ENCODE results near the gene INIP. TPM values are rescaled to one million over a fixed set of nuclear protein-coding genes. Genes with fewer than 3 reads are reported as not detected.
A peak's percentile ranks its signal among the peaks of the same experiment; 100 is the strongest.

The INIP gene
- total RNA-seq, 1 experiment from 2014 or later, result 26.6 TPM

DNA sequence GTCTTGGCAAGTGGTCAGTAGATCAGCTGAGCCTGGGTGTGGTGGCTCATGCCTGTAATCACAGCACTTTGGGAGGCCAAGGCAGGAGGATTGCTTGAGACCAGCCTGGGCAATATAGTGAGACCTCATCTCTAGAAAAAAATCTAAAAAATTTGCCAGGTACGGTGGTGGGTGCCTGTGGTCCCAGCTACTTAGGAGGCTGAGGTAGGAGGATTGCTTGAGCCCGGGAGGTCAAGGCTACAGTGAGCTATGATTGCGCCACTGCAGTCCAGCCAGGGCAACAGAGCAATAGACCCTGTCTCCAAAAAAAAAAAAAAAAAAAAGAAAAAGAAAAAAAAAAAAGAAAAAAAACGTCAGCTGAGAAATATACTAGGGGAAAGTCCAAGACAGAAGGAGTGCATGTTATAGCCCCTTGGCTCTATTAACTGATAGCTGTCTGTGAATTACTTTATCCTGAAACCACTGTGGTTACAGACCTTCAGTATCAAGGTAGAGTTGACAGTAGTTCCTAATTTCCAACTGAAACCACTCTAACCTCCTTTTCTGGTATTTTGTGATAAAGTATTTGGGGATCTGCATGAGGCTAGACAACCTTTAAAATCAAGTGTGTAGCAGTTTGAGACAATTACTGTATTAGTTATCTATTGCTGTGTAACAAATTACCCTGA, 2.3 kb upstream of the INIP start:
- ChIA-PET POLR2A (ENCODE audit: low non-redundant PET) (no interaction called here), CTCF (interaction anchor here (0.6 kb wide), 1 partner anchor 9 kb away, joined by 5 read pairs; no protein-coding TSS in a partner anchor)
- Histone ChIP-seq H3K9me3 (ENCODE audit: low read depth, low read length, poor library complexity, severe bottlenecking) (no peaks in the 10 kb centered on the region), H3K4me1 (ENCODE audit: insufficient read depth, low read length, poor library complexity, severe bottlenecking) (peaks cover 14% of the 10 kb centered on the region), H3K27me3 (replicated peaks; ENCODE audit: insufficient read depth, low read depth, low read length, poor library complexity) (no peaks in the 10 kb centered on the region), H3K27ac (ENCODE audit: low read depth, low read length, poor library complexity, severe bottlenecking) (no peak overlapping the region), H3K36me3 (ENCODE audit: insufficient read depth, low read length, poor library complexity, severe bottlenecking) (no peaks in the 10 kb centered on the region), H3K4me3 (ENCODE audit: low read depth, low read length, poor library complexity, severe bottlenecking) (no peak overlapping the region)
- no peak for TF ChIP-seq EZH2 (IDR thresholded peaks at IDR 0.05; ENCODE audit: borderline replicate concordance, low read depth, low read length, poor library complexity, severe bottlenecking)
- TF ChIP-seq, protein P1, sequence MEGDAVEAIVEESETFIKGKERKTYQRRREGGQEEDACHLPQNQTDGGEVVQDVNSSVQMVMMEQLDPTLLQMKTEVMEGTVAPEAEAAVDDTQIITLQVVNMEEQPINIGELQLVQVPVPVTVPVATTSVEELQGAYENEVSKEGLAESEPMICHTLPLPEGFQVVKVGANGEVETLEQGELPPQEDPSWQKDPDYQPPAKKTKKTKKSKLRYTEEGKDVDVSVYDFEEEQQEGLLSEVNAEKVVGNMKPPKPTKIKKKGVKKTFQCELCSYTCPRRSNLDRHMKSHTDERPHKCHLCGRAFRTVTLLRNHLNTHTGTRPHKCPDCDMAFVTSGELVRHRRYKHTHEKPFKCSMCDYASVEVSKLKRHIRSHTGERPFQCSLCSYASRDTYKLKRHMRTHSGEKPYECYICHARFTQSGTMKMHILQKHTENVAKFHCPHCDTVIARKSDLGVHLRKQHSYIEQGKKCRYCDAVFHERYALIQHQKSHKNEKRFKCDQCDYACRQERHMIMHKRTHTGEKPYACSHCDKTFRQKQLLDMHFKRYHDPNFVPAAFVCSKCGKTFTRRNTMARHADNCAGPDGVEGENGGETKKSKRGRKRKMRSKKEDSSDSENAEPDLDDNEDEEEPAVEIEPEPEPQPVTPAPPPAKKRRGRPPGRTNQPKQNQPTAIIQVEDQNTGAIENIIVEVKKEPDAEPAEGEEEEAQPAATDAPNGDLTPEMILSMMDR (conservative IDR thresholded peaks at IDR 0.05; ENCODE audit: low read depth, low read length), result no peak
- no peak for DNase-seq (ENCODE audit: low spot score)
- intact Hi-C loops (cut with micrococcal nuclease; ENCODE audit: unreplicated experiment), result no loop called here
- BruUV-seq (replicated peaks), result no TSS peak

DNA sequence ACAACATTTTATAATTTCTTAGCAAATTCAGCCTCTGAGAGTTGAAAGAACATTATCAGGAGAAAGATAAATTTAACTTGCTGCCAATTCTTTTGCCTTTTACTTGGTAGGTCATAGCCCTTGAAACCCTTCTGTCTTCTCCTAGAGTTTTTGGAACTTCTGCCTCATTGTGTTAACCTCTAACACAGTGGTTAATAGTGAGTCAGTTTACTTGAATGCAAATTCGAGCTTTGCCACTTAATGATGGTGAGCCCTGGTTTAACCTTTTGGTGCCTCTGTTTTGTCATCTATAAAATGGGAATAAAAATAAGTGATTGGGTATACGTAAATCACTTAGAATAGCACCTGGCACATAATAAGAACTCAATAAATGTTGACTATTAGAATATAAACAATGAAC, 1.8 kb upstream of the INIP start:
- ChIA-PET CTCF (interaction anchor here (0.6 kb wide), 1 partner anchor 8 kb away, joined by 5 read pairs; no protein-coding TSS in a partner anchor), POLR2A (ENCODE audit: low non-redundant PET) (no interaction called here)
- H3K4me3 ChIP-seq (ENCODE audit: low read depth, low read length, poor library complexity, severe bottlenecking), result no peak overlapping the region
- no peaks in the 10 kb centered on the region for H3K27me3 ChIP-seq (replicated peaks; ENCODE audit: insufficient read depth, low read depth, low read length, poor library complexity)
- peak overlapping the region; percentile 24 for H3K27ac ChIP-seq (ENCODE audit: low read depth, low read length, poor library complexity, severe bottlenecking)
- H3K4me1 ChIP-seq (ENCODE audit: insufficient read depth, low read length, poor library complexity, severe bottlenecking), result peaks cover 14% of the 10 kb centered on the region
- H3K9me3 ChIP-seq (ENCODE audit: low read depth, low read length, poor library complexity, severe bottlenecking), result no peaks in the 10 kb centered on the region
- no peak for DNase-seq (ENCODE audit: low spot score)
- BruUV-seq (replicated peaks), result no TSS peak
- intact Hi-C loops (cut with micrococcal nuclease; ENCODE audit: unreplicated experiment), result loop anchor here (10.0 kb wide), 1 partner anchor 345 kb away; no protein-coding TSS in a partner anchor
- TF ChIP-seq, protein P1 (conservative IDR thresholded peaks at IDR 0.05; ENCODE audit: low read depth, low read length), result no peak
- TF ChIP-seq EZH2 (IDR thresholded peaks at IDR 0.05; ENCODE audit: borderline replicate concordance, low read depth, low read length, poor library complexity, severe bottlenecking), result no peak
- no peaks in the 10 kb centered on the region for H3K36me3 ChIP-seq (ENCODE audit: insufficient read depth, low read length, poor library complexity, severe bottlenecking)

DNA sequence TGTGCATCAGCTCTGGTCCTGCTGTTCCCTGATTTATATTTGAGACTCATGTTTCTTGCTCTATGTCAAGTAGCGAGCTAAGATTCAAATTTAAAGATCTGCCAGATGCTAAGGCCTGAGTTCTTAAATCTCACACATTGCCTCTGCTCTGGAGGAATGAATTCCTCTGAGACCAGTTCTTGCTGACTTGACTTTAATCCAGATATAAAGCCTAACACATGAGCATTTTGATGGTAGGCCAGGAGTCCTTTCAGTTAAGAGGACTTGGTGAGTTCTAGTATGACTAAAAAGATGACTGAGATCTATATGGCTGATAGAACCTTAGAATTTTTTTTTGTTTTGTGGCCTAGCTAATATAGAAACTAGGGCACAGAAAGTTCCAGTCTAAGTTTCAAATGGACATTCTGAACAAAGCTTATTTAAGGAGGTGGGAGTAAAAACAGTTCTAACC, 1.3 kb upstream of the INIP start:
- Histone ChIP-seq H3K9me3 (ENCODE audit: low read depth, low read length, poor library complexity, severe bottlenecking) (no peaks in the 10 kb centered on the region), H3K36me3 (ENCODE audit: insufficient read depth, low read length, poor library complexity, severe bottlenecking) (no peaks in the 10 kb centered on the region), H3K27me3 (replicated peaks; ENCODE audit: insufficient read depth, low read depth, low read length, poor library complexity) (no peaks in the 10 kb centered on the region), H3K4me3 (ENCODE audit: low read depth, low read length, poor library complexity, severe bottlenecking) (no peak overlapping the region), H3K27ac (ENCODE audit: low read depth, low read length, poor library complexity, severe bottlenecking) (peak overlapping the region; percentile 24), H3K4me1 (ENCODE audit: insufficient read depth, low read length, poor library complexity, severe bottlenecking) (peaks cover 14% of the 10 kb centered on the region)
- TF ChIP-seq EZH2 (IDR thresholded peaks at IDR 0.05; ENCODE audit: borderline replicate concordance, low read depth, low read length, poor library complexity, severe bottlenecking), result no peak
- TF ChIP-seq, protein P1 (conservative IDR thresholded peaks at IDR 0.05; ENCODE audit: low read depth, low read length), result no peak
- DNase-seq (ENCODE audit: low spot score), result peak; percentile 32
- ChIA-PET CTCF (no interaction called here), POLR2A (ENCODE audit: low non-redundant PET) (no interaction called here)
- BruUV-seq (replicated peaks), result no TSS peak
- intact Hi-C loops (cut with micrococcal nuclease; ENCODE audit: unreplicated experiment), result loop anchor here (10.0 kb wide), 1 partner anchor 344 kb away; no protein-coding TSS in a partner anchor

All from A673 (cell line).